RWPE2 (cell line): Measurements from ENCODE around the gene SYNE1.

Source experiments
- ATAC-seq: fragments of 200-7000 bp; cut with Tn5 transposase; 3 replicates; pipeline ENCODE4 v1.9.1; 2021; ENCODE audit warnings: low read depth
- DNase-seq: peaks from one replicate; pipeline ENCODE4 v3.0.0-alpha.2; 2020; ENCODE audit warnings: low spot score
- H3K27ac ChIP-seq: fragments of 450-650 bp; 2 replicates; pipeline ENCODE4 v1.5.1; 2017; ENCODE audit warnings: mild to moderate bottlenecking; ENCODE audit not compliant: poor library complexity, severe bottlenecking
- H3K27me3 ChIP-seq: fragments of 250-450 bp; sonication (Bioruptor Pico); 2 replicates; pipeline ENCODE4 v1.5.1; 2021; ENCODE audit warnings: mild to moderate bottlenecking, moderate library complexity; ENCODE audit not compliant: insufficient read depth, poor library complexity, severe bottlenecking
- H3K36me3 ChIP-seq: fragments of 250-450 bp; sonication (Bioruptor Pico); 2 replicates; pipeline ENCODE4 v1.5.1; 2020; ENCODE audit warnings: low read depth, mild to moderate bottlenecking, moderate library complexity
- H3K4me1 ChIP-seq: fragments of 250-450 bp; sonication (Bioruptor Pico); 2 replicates; pipeline ENCODE4 v1.5.1; 2021; ENCODE audit warnings: mild to moderate bottlenecking, moderate library complexity; ENCODE audit not compliant: insufficient read depth, poor library complexity, severe bottlenecking
- H3K4me3 ChIP-seq: fragments of 250-450 bp; sonication (Bioruptor Pico); 2 replicates; pipeline ENCODE4 v1.5.1; 2021; ENCODE audit warnings: mild to moderate bottlenecking, moderate library complexity; ENCODE audit not compliant: severe bottlenecking
- H3K9me3 ChIP-seq: fragments of 250-450 bp; sonication (Bioruptor Pico); 2 replicates; pipeline ENCODE4 v1.5.1; 2021; ENCODE audit warnings: mild to moderate bottlenecking, moderate library complexity; ENCODE audit not compliant: severe bottlenecking
- CTCF ChIP-seq: fragments of 450-650 bp; IDR thresholded peaks from one replicate; pipeline ENCODE4 v1.5.1; 2017; ENCODE audit warnings: mild to moderate bottlenecking, moderate library complexity; ENCODE audit not compliant: poor library complexity, severe bottlenecking

Gene SYNE1

GRCh38 chr6:152298055-152298647, 339.0 kb downstream of the SYNE1 start:
- DNase-seq (no peak), ATAC-seq (no peak)
- H3K4me1 ChIP-seq: peaks cover 11% of the 10 kb centered on the region
- H3K9me3 ChIP-seq: no peaks in the 10 kb centered on the region
- H3K4me3 ChIP-seq: no peak overlapping the region
- no peaks in the 10 kb centered on the region for H3K27me3 ChIP-seq
- H3K27ac ChIP-seq: no peak overlapping the region
- no peaks in the 10 kb centered on the region for H3K36me3 ChIP-seq
- no peak for TF ChIP-seq CTCF

- ATAC-seq (no peak), DNase-seq (no peak)
- Histone ChIP-seq H3K4me3 (no peak overlapping the region), H3K27ac (no peak overlapping the region), H3K27me3 (no peaks in the 10 kb centered on the region), H3K9me3 (no peaks in the 10 kb centered on the region), H3K36me3 (0 out of 2 replicates have a peak, but pooled peaks cover 3% of the 10 kb centered on the region), H3K4me1 (peaks cover 6% of the 10 kb centered on the region)
- TF ChIP-seq CTCF: no peak
Observed at GRCh38 chr6:152296648-152297376, 340.4 kb downstream of the SYNE1 start.

- ATAC-seq (no peak), DNase-seq (no peak)
- no peak overlapping the region for H3K27ac ChIP-seq
- H3K4me3 ChIP-seq: no peak overlapping the region
- H3K4me1 ChIP-seq: peaks cover 3% of the 10 kb centered on the region
- TF ChIP-seq CTCF: no peak
- 0 out of 2 replicates have a peak, but pooled peaks cover 3% of the 10 kb centered on the region for H3K36me3 ChIP-seq
- H3K9me3 ChIP-seq: no peaks in the 10 kb centered on the region
- H3K27me3 ChIP-seq: no peaks in the 10 kb centered on the region
Observed at GRCh38 chr6:152295920-152296319, 341.2 kb downstream of the SYNE1 start.

- no peaks in the 10 kb centered on the region for H3K9me3 ChIP-seq
- H3K36me3 ChIP-seq: 0 out of 2 replicates have a peak, but pooled peaks cover 3% of the 10 kb centered on the region
- DNase-seq (no peak), ATAC-seq (no peak)
- H3K4me1 ChIP-seq: no peaks in the 10 kb centered on the region
- H3K27ac ChIP-seq: no peak overlapping the region
- H3K27me3 ChIP-seq: no peaks in the 10 kb centered on the region
- no peak for TF ChIP-seq CTCF
- no peak overlapping the region for H3K4me3 ChIP-seq
Observed at GRCh38 chr6:152295346-152295745, 341.8 kb downstream of the SYNE1 start.

GRCh38 chr6:152293404-152293803, 343.8 kb downstream of the SYNE1 start:
- Histone ChIP-seq H3K9me3 (no peaks in the 10 kb centered on the region), H3K4me1 (no peaks in the 10 kb centered on the region), H3K27ac (no peak overlapping the region), H3K4me3 (no peak overlapping the region), H3K27me3 (no peaks in the 10 kb centered on the region), H3K36me3 (0 out of 2 replicates have a peak, but pooled peaks cover 3% of the 10 kb centered on the region)
- DNase-seq: no peak
- no peak for TF ChIP-seq CTCF
- ATAC-seq: no peak
